ENCODE results near the gene AKR1B15.
"Not testable (repeated sequence)": the region's sequence is repeated elsewhere in the genome, so short reads cannot be mapped to it uniquely, and the experiment has no call there.

AKR1B15 gene

DNA sequence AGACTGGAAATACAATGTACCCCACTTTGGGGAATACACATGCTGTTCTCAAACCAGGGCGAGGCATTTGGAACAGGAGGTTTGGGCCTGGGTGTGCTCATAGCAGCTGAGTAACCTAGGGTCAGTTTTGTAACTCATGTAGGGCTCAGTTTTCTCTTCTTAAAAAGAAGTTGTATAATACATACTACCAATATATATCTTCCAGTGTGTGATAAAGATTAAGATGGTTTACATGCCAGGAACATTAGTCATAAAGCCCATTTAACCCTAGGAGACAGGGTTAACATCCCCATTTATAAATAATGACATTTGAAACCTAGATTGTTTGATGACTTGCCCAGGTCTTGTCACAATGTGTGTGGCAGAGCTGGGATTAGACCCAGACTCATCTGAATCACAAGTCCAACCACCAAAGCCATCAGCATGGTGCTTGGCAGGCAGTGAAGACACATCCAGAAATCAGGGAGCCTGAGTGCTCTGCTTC lies 15.6 kb upstream of the AKR1B15 start:
- no peak for DNase-seq

- no peak for DNase-seq
These were observed 14.3 kb upstream of the AKR1B15 start for GRCh38 chr7:134534633-134535032.

- no peak for DNase-seq
These were observed 13.5 kb upstream of the AKR1B15 start for GRCh38 chr7:134535272-134535918.

DNA sequence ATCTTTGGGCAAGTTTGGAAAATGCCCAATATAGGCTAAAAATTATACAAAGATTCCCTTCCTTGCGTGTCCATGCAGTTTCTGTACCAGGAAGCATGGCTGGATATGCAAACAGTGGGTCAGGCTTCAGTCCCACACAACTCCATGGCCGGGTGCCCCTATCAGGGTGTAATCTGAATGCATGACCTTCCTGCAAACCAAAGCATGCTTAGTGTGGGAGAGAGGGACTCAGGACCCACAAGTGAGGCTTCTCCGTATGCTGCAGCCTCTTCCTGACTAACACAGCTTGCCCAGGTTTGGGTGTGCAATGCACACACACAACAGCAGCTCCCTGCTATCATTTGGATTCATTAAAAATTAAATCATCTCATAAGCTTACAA lies 13.0 kb upstream of the AKR1B15 start:
- no peak for DNase-seq

DNA sequence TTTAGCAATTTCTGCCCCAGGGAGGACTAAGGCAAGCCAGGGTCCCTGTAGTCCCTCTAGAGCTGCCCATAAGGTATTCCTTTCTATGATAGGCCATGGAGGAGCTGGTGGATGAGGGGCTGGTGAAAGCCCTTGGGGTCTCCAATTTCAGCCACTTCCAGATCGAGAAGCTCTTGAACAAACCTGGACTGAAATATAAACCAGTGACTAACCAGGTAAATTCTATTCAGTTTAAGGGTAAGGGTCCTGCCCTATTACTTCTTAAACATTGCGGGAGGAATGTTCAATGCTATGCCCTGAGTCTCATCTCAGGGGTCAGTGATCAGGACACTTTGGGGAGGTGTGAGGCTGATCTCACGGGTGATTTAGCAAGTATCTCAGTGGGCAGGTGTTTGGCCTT lies 12.4 kb upstream of the AKR1B15 start:
- not testable (repeated sequence) for DNase-seq

DNA sequence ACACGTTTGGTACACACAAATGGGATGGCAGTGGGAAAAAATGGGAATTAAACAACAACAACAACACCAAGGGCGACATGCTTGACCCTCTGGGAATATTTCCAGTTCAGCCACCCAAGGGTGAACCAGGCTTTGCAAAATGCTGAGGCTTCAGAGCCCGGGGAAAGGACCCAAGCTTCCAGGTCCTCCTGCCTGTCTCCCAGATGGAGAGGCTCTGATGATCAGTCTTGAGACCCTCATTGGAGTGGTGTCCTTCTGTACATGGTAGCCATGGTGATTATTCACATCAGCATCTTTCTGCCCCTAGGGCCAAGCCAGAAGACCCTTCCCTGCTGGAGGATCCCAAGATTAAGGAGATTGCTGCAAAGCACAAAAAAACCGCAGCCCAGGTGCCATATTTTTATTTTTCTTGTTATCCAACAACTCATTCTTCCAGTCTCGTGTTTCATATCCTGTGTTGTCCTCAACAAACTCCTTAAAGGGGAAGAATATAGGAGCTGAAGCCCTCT lies 11.6 kb upstream of the AKR1B15 start:
- DNase-seq: not testable (repeated sequence)

DNA sequence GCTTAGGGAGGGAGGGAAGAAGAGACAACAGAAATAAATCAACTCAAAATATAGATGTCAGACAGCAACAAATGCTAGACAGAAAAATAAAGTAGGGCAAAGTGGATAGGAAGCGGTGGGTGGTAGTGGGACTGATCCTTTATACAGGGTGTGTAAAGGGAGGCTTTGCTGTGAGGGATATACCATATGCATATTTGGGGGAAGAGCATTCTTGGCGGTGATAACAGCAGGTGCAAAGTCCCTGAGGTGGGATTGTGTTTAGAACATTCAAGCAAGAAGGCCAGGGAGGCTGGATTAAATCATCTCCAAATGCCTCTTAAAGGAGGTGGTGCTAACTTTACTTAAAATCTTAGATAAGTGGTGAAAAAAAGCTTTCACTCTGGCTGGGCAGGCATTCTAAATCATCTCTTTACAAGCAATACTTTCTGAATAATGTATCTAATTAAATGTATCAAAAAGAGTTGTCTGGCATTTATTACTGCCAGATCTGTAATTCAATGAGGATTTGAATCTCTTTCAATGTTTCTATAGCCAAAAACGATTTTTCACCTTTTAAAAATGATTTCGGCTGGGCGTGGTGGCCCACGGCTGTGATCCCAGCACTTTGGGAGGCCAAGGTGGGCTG lies 9.4 kb upstream of the AKR1B15 start:
- DNase-seq: no peak

DNA sequence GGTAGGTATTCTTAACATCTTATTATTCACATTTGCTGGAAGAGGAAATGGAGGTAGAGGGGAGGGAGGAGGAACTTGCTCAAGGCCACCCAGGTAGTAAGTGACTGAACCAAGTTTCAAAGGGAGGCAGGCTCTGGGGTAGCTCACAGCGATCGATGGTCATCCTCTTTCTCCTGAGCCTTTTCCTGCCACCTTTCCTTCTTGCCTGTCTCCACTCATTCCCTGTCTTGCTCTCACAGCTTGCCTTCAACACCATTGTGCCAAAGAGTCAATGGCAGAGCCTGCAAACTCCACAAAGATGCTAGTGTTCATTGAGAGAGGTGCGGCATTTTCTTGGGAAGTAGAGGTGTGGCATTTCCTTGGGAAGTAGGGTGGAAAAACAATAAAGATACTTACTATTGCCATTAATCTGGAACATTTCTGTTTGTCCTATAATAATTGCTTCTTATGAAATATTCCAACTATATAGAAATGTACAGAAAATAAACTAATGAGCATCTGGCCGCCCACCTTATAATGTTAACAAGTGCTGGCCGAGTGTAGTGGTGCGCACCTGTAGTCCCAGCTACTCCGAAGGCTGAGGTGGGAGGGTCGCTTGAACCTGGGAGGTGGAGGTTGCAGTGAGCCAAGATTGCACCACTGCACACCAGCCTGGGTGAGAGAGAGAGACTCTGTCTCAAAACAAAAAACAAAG lies 7.3 kb upstream of the AKR1B15 start:
- not testable (repeated sequence) for DNase-seq

- no peak for DNase-seq
These were observed 6.6 kb upstream of the AKR1B15 start for GRCh38 chr7:134542195-134542771.

DNA sequence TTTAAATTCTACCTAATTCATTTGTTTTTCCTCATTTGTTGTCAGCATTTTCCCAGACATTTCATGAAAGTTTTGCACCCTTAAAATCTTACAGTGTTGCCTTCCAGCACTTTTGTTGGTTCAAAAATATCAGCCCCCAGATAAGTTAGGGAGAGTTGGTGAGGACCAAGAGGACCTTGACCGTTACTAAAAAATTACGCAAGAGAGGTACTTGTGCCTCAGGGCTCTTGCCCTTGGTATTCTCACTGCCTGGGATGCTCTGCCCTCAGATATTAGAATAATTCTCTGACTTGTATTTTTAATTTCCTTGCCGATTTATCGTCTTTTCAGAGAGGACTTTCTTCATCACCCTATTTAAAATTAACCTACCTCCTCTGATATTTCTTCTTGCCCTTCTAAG lies 3.5 kb upstream of the AKR1B15 start:
- no peak for DNase-seq

DNA sequence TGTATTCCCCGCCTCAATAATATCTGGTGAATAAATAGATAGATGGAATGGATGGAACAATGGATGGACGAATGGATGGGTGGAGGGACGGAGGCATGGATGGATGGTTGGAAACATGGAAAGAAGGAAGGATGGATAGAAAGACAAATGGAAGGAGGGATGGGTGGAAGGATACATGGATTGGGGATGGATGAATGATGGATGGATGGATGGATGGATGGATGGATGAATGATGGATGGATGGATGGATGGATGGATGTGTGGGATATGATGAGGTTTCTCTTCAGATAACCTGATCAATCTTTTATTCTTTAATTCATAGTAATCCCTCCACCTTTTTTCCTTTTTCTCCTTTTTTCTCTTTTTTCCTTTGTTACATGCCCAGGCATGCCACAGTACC lies 3.0 kb upstream of the AKR1B15 start:
- no peak for DNase-seq

- no peak for DNase-seq
These were observed 2.0 kb upstream of the AKR1B15 start for GRCh38 chr7:134546955-134547354.

DNA sequence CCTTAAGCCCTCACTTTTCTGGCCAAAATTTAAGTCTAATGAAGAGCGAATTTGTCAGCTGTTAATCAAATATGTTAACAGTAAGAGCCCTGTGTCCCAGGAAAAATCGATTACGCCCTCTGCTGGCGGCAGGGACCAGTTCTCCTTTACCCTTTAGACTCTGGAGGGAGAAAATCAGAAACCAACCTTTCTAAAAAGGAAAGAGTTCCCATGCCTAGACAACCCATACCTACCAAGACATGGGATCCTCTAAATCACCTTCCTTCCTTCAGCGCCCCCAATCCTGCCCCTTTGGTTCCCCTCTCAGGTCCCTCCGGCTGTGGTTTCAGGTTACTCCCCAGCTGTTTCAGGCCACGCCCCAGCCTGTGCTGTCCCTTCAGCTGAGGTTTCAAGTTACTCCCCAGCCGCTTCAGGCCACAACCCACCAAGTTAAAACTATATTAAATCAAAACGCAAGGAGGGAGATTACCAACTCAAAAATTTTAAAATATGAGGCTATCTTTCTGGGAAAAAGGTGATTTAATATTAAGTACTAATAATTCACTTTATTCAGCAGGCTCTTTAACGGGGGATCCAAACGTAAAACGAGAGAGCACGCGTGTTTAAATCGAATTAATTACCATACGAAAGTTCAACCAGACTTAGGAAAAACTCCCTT lies 1.4 kb upstream of the AKR1B15 start:
- peak; percentile 77 for DNase-seq

GRCh38 chr7:134549366-134549765 lies 456 bp downstream of the AKR1B15 start:
- DNase-seq: no peak

DNA sequence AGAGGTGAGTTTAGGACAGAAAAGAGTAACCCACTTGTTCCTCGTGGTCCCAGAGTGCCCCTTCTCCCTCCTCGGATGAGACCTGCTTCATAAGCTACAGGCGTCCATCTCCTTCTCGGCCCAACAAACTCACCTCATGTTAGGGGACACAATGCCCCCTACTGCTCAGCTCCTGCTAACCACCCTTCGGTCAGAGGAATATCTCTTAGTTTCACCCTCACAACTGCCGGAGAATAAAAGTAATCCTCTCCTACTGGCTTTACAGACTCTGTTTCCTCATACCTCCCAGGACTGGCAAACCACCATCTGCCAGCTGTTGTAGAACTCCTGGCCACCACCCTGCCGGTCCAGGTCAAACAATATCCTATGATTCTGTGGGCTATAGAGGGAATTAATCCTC lies 3.2 kb downstream of the AKR1B15 start:
- DNase-seq: no peak

- peak; percentile 13 for DNase-seq
These were observed 5.1 kb downstream of the AKR1B15 start for GRCh38 chr7:134553976-134554375.

- DNase-seq: no peak
These were observed 5.6 kb downstream of the AKR1B15 start for GRCh38 chr7:134554417-134554966.

- DNase-seq: no peak
These were observed 8.5 kb downstream of the AKR1B15 start for GRCh38 chr7:134557391-134557790.

DNA sequence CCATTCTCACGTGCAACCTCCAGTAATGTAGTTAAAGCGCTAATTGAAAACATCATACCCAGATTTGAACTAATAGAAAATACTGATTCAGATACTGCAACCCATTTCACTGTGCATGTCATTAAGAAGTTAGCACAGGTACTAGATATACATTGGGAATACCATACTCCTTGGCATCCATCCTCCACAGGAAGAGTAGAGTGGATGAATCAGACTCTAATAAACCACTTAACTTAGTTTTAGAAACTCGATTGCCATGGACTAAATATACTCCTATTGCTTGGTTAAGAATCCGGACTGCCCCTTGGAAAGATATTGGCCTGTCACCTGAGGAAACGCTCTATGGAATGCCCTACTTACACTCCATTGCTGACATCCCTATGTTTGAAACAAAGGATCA lies 9.5 kb downstream of the AKR1B15 start:
- DNase-seq: no peak

DNA sequence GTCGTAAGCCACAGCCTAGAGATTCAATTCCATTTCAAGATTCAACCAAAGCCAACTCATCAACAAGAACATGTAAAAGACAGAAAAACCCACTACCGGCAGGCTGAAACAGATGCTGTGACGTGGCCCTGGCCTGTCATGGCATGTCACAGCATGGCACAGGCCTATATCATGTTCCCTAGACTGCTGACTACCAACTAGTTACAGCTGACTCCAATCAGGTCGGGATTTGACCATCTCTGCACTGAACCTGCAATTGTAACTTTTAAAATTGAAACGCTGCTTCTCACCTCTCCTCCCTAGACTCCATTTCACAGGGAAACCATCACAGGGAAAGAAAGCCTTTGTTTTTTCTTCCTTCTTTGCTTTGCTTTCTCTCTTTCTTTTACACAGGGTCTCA lies 12.7 kb downstream of the AKR1B15 start:
- not testable (repeated sequence) for DNase-seq

- DNase-seq: peak; percentile 5
These were observed 13.2 kb downstream of the AKR1B15 start for GRCh38 chr7:134562136-134562535.

GRCh38 chr7:134563398-134563749 lies 14.5 kb downstream of the AKR1B15 start:
- not testable (repeated sequence) for DNase-seq

DNA sequence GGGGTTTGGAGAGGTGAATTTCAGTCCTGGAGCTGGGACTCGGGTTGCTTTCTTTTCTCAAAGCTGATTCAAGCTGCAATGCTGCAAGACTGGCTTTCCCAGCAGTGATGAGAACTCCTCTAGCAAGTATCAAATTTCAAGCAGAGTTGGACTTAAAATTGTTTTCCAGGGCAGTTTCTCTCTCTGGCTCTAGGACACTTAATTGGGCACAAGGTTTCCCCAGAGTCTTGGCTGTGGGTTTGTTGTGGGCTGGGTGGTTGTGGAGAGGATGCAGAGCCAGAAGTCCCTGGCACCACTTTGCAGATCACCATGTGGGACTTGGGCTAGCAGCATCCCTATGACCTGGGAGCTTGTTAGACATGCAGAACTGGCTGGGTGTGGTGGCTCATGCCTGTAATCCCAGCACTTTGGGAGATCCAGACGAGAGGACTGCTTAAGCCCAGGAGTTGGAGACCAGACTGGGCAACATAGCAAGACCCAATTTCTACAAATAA lies 16.8 kb downstream of the AKR1B15 start:
- no peak for DNase-seq
